Cortex of kidney (tissue), 1 donor: Measurements from ENCODE around the gene GOLGB1.
"Not testable (repeated sequence)": the region's sequence is repeated elsewhere in the genome, so short reads cannot be mapped to it uniquely, and the experiment has no call there.

Experiments used
- DNase-seq: peaks from one replicate; lab custom pipeline; 2025; lab: John Stamatoyannopoulos, UW

The GOLGB1 gene

GRCh38 chr3:121749276-121750086 is at the start of gene GOLGB1:
GOLGB1 (minus strand) TSS chr3:121749741; CDS start chr3:121730971, 18,770 bp downstream.
- no peak for DNase-seq

DNA sequence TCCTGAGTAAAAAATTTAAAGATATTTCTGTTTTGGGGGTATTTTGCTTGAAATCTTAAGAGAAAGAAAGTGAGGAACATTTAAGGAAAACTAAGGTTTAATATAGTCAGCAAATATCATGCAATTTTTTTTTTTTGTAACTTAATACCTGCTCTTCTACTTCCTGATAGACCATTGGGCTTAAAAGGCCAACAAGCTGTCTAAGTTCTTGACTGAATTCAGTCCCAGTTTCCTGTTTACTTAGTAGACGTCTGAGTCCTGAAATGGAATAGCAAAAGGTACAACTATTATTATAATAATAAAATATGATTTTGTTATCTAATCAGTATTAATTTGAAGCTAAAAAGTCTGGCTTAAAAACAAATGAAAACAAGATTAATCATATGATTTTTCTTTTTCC is 47.4 kb upstream of the GOLGB1 start:
- no peak for DNase-seq

DNA sequence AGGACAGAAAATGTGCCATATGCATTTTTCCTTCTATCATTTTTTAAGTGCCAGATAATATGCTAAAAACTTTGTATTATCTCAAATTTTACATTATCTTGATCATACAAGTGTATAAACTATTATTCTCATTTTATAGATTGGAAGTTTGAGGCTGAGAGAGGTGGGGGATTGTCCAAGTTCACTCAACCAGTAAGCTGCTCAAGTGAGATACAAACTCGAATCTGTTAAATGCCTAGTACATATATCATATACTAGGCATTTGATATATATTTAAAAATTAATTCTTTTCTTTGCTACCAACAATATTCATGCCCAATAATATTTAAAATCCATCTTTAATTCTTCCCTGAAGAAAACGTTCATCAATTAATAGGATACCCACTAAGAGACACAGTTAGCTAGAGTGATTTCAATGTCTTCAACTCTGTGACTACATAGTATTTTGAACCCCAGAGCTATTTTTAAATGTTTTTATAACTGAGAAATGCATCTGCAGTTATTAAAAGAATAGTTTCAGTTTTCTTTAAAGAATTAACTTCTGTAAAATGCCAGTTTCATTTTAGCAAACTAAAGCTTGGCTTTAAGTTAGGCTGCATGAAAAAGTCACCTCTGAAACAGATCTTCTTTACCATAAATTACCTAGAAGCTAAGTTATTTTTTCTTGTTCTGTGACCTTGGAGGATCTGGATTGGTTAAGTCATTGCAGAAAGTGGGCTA is 44.9 kb upstream of the GOLGB1 start:
- no peak for DNase-seq

- DNase-seq = no peak
These were observed 43.5 kb upstream of the GOLGB1 start for GRCh38 chr3:121793078-121793477.

- DNase-seq = no peak
These were observed 36.9 kb upstream of the GOLGB1 start for GRCh38 chr3:121786485-121786884.

DNA sequence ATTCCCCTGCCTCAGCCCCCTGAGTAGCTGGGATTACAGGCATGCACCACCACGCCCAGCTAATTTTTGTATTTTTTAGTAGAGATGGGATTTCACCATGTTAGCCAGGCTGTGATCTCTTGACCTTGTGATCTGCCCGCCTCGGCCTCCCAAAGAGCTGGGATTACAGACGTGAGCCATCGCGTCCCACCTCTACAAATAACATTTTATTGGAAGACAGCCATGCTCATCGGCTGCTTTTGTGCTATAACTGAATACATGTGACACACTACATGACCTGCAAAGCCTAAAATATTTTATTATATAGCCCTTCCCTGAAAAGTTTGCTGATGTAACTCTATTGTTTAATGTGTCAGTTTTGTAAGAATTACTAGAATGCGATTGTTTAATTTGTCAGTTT is 33.2 kb upstream of the GOLGB1 start:
- not testable (repeated sequence) for DNase-seq

- DNase-seq = no peak
These were observed 32.1 kb upstream of the GOLGB1 start for GRCh38 chr3:121781611-121782010.

GRCh38 chr3:121775095-121775494 is 25.6 kb upstream of the GOLGB1 start:
- not testable (repeated sequence) for DNase-seq

- no peak for DNase-seq
These were observed 19.7 kb upstream of the GOLGB1 start for GRCh38 chr3:121769246-121769645.

DNA sequence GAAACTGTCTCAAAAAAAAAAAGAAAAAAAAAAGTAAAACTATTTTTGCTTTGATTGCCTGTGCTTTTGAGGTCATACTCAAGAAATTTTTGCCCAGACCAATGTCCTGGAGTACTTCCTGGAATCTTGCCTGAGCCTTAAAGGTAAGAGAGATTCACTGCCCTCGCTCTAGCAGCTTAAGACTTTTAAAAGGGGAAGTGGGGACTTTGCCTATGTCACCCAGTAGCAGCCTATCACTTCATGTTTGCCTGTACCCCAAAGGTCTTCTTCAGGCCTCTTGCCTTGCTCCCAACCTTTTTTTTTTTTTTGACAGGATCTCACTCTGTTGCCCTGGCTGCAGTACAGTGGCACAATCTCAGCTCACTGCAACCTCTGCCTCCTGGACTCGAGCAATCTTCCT is 18.9 kb upstream of the GOLGB1 start:
- no peak for DNase-seq

DNA sequence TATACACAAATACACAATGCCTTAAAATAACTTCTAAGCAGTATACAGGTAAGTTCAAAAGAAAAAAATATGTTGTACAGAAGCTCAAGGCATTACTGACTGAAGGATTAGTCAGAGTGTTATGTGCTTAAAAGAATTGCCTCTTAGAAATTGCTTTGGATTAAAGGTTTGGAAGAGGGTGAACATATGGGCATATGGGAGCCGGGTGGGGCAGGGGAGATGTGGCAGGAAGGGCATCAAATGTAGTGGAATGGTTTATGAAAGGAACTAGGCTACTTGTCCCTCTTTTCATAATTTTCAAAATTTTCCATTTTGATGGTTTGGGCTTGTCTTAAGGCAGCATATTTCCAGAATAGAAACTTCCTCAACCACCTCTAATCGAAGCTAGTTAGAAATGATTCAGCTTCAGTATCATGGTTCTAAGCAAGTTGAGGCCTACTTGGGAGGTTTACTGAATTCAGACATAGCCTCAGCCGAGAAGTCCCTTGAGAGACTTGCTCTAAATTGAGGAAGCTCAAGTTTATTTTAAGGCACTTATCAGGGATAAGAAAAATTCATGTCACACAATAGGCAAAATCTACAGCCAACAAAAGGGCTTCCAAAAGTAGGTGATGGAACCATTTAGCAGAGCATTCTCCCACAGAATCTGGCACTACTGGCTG is 10.1 kb upstream of the GOLGB1 start:
- DNase-seq = no peak

DNA sequence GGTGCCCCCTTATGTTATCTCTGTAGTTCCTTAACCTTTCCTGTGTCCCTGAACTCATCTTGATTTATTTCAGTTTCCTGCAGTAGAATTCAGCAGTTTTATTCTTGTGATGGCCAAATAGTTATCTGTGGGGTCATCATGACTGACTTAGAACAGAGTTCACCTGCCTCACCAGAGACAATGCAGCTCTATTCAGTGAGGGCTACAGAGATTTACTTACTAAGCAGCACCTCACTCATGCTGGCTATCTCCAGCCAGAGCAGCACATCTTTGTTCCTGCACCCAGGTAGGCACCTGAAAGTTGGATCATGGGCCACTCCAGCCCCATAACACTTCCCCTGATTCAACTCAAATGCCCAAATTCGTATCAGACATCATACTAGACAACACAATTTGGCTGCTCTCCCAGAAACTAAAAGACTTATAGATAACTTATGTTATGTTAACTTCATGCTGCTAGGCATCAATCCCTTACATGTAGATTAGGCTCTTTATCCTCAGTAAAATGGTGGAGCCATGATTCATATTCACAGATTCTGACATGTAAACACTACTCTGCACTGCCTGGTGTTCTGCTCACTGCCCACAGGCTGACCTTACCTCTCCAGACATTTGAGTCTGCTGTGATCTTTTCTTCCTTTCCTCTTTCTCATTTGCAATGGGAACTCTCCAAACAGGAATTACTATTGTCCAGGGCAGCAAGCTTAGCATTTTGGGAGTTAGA is 9.3 kb upstream of the GOLGB1 start:
- DNase-seq = no peak

- DNase-seq = no peak
These were observed 8.4 kb upstream of the GOLGB1 start for GRCh38 chr3:121757812-121758545.

- DNase-seq = no peak
These were observed 7.7 kb upstream of the GOLGB1 start for GRCh38 chr3:121757087-121757811.

- DNase-seq = no peak
These were observed 3.2 kb upstream of the GOLGB1 start for GRCh38 chr3:121752772-121753171.

GRCh38 chr3:121752261-121752660 is 2.7 kb upstream of the GOLGB1 start:
- no peak for DNase-seq

DNA sequence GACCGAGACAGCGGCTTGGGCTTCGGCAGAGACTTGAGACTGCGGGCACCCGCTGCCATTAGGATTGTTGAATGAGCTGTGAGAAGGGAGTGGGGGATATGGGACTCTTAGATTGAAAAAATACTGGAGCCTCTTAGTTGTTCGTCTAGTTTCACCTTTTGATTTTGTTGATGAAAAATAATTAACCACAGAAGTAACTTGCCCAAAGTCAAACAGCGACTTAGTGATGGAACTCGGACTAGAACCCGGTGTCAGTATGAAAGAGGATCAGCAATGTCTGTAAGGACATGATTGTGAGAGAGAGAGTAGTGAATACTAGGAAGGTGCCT is 510 bp upstream of the GOLGB1 start:
- no peak for DNase-seq

DNA sequence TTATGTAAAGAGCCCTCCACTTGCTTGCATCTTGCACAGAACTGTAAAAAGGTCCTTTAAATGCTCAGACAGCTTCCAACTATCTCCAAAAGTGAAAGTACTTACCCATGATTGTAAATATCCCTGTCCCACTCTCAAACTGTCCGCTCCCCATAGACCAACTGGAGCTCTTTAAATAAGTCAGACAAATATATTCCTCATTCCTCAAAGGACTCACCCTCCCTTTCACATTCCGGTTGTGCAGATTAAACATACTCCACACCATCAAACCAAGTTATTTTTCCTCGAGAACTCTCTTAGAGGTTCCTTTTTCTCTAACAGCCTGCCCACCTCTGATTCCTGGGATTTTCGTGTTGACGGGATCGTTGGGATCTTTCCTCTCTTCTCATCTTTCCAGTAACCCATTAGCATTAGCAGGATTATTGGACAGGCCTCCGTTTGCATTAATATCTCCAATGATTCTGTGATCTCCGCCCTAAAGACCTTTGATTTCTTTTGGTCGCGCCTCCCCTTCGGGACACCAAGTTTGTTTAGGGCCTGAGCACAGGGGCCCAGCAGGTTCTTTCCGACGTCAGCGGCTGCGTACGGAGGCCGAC is 763 bp downstream of the GOLGB1 start:
- no peak for DNase-seq

DNA sequence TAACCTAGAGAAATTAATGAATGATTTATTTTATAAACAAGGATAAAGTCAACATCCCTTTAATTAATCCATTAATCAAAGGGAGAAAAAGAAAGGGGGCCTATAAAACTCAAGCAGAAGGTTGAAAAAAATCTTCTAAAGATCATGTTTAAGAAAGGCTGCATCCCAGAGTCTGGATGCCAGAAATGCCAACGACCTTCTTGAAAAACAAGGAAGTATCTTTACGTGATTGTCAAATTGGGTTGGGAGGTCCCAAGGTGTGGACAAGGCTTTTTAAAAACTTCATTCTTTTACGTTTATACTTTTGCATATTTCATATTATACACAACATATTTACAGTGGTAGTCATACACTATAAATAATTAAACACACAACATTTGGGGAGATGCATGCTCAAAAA is 1.6 kb downstream of the GOLGB1 start:
- DNase-seq = no peak

GRCh38 chr3:121743106-121743505 is 6.4 kb downstream of the GOLGB1 start:
- DNase-seq = not testable (repeated sequence)

DNA sequence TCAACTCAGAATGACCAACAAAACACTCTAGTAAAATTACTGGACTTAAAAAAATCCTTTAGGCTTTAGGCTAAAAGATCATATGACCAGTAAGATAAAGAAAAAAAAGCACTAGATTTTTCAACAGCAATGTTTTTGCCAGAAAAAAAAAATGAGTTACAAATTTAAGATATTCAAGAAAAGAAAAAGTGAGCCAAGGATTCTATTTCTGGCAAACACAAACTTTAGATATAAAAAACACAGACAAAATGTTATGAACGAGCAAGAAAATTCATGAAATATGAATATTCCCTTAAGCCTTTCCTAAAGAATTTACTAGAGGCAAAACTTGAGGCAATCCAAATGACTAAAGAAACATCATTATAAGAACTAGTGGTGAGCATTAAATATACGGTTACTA is 8.6 kb downstream of the GOLGB1 start:
- no peak for DNase-seq
